Left ventricle myocardium superior (tissue), 1 donor: ENCODE results near the gene KIAA0825. TPM values are rescaled to one million over a fixed set of nuclear protein-coding genes. Genes with fewer than 3 reads are reported as not detected.

Experiments used
- ATAC-seq: fragments of 200-7000 bp; cut with Tn5 transposase; one replicate; pipeline ENCODE4 v1.9.1; 2020; ENCODE audit warnings: mild to moderate bottlenecking, moderate library complexity
- DNase-seq: peaks from one replicate; pipeline ENCODE4 v3.0.0-alpha.2; 2020
- intact Hi-C: fragments of 100-400 bp; cut with micrococcal nuclease; formaldehyde crosslinking; loops from one replicate; pipeline ENCODE4 v1.11.0; 2022
- total RNA-seq: library from RNA; stranded (reverse); fragmentation: NEBNext Ultra II Directional; extraction: Animal tissue kit (Norgen Biotek cat#: 25700); gene quantifications from one replicate; pipeline ENCODE4 v1.2.1, GENCODE V29; 2021
- donor health status: DM: no; HTN: yes; CAD: no; lungs with severe emphysema.

Gene KIAA0825
- total RNA-seq, 1 donor from 2014 or later = 2.2 TPM

DNA sequence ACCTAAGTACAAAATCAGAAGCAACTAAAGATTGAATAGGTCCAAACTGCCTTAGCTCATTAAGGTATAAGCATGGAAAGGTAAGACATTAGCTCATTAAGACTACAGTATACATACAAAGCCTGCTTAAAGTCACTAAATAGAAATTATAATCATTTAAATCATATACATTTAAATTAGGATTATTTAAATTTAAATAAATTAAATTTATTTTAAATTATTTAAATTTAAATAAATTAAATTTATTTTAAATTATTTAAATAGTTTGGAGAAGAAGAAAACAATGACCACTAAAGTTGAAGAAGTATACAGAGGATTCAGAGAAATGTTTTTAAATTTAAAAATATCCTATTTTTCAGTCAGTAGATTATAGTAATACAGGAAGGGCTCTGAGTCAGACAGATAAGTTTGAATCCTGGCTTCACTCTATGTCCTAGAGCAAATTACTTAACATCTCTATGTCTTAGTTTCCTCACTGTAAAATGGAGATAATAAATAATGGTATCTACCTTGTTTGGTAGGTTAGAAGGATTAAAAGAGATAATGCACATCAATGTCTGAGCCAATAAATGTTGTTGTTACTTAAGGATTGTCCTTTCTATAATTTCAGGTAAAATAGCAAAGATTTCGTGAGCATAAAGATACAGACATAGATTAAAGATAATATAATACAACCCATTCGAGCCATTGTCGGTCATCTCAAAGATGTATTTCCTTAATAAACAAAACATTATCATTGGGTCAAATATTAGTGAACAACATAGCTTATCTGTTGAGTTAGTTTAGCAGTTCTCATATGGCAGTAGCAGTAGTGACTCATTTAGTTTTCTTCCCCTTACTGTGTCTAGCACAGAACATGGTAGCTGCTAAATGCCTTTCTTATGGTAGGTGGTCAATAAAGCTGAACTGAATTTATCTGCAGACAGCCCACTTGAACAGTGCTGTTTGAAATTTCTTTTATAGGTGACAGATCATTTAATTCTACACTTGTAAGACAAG, 100.6 kb downstream of the KIAA0825 start:
- ATAC-seq (no peak), DNase-seq (no peak)
- intact Hi-C loops = no loop called here

- DNase-seq = no peak
- intact Hi-C loops = no loop called here
- no peak for ATAC-seq
Measured at GRCh38 chr5:94516148-94516547, 102.3 kb downstream of the KIAA0825 start.

- DNase-seq (no peak), ATAC-seq (no peak)
- intact Hi-C loops = no loop called here
Measured at GRCh38 chr5:94508461-94509148, 109.8 kb downstream of the KIAA0825 start.

GRCh38 chr5:94505327-94506068, 112.9 kb downstream of the KIAA0825 start:
- ATAC-seq = no peak
- intact Hi-C loops = no loop called here
- no peak for DNase-seq

- DNase-seq (no peak), ATAC-seq (no peak)
- intact Hi-C loops = no loop called here
Measured at GRCh38 chr5:94503677-94504076, 114.7 kb downstream of the KIAA0825 start.

GRCh38 chr5:94501365-94501764, 117.0 kb downstream of the KIAA0825 start:
- intact Hi-C loops = no loop called here
- ATAC-seq (no peak), DNase-seq (no peak)

GRCh38 chr5:94499806-94500205, 118.6 kb downstream of the KIAA0825 start:
- DNase-seq = no peak
- no peak for ATAC-seq
- intact Hi-C loops = no loop called here

GRCh38 chr5:94498199-94498598, 120.2 kb downstream of the KIAA0825 start:
- intact Hi-C loops = no loop called here
- no peak for ATAC-seq
- DNase-seq = no peak

- ATAC-seq (no peak), DNase-seq (no peak)
- intact Hi-C loops = no loop called here
Measured at GRCh38 chr5:94485067-94485466, 133.3 kb downstream of the KIAA0825 start.

- intact Hi-C loops = no loop called here
- DNase-seq (no peak), ATAC-seq (no peak)
Measured at GRCh38 chr5:94481059-94481458, 137.3 kb downstream of the KIAA0825 start.

DNA sequence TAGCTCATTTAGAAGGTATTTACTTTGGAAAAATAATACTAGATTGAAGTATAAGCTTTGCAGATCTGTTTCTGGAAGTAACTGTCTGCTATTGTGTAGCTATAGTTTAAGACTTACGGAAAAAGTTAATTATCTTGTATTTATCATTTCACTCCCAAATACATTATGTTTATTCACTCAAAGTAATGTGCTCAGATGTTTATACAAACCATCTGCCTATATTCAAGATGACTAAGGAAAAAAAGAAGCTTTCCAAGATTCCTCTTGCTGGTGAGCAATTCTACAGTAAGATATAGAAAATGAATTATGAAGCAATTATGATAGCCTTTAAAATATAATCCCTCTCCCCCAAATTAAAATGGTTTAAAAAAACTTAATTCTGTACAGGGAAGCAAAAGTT, 137.9 kb downstream of the KIAA0825 start:
- ATAC-seq = no peak
- intact Hi-C loops = no loop called here
- no peak for DNase-seq

GRCh38 chr5:94473936-94474335, 144.5 kb downstream of the KIAA0825 start:
- DNase-seq = no peak
- intact Hi-C loops = no loop called here
- ATAC-seq = no peak

DNA sequence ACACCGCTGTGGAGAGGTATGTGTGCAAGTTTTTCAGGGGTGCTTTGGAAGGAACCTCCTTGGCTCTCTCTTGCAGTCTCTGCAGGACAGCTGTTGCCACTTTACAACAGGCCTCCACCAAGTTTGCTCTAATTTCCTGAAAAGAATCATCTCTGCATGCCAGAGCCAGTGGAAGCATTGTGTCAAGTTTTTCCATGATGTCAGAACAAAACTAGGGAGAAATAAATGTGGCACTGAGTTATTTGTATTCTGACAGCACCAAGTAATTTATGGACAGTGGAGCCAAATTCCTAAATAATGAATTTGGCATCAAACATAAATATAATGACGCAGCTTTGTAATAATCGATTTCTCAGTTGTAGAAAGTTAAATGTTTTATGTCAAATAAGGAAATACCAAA, 146.9 kb downstream of the KIAA0825 start:
- intact Hi-C loops = no loop called here
- no peak for DNase-seq
- ATAC-seq = no peak

GRCh38 chr5:94470802-94471201, 147.6 kb downstream of the KIAA0825 start:
- no peak for DNase-seq
- intact Hi-C loops = no loop called here
- no peak for ATAC-seq

GRCh38 chr5:94469894-94470329, 148.5 kb downstream of the KIAA0825 start:
- intact Hi-C loops = no loop called here

GRCh38 chr5:94467954-94468930, 150.2 kb downstream of the KIAA0825 start:
- intact Hi-C loops = no loop called here
- DNase-seq (no peak), ATAC-seq (no peak)

More at GRCh38 chr5:94469894-94470329, 148.5 kb downstream of the KIAA0825 start:
- DNase-seq = no peak
- no peak for ATAC-seq

DNA sequence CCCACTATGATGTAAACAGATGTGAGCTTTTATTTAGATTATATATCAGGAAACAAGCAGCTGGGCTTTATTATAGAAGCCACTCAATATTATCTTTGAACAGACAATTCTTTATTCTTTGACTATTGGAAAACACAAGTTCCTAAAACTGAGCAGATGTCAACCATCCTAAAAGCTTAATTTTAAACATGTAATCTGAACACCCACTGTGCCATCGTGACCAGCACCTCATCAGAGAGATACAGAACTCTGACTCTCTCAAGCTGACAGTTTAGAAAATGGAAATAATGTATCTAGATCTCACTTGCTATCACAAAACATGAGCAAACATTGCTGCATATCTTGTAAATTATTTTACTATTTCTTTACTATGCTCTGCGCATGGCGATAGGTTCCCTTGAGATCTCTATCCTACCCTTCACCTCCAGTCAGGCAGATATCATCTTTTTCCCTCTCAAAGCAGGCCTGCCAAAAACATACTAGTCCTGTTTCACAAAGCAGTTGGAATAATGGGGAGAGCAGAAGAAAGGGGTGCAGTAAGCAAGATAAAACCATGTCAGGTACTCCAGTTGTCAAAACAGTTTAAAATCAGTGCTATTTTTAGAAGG, 151.0 kb downstream of the KIAA0825 start:
- intact Hi-C loops = no loop called here
- DNase-seq (no peak), ATAC-seq (no peak)

DNA sequence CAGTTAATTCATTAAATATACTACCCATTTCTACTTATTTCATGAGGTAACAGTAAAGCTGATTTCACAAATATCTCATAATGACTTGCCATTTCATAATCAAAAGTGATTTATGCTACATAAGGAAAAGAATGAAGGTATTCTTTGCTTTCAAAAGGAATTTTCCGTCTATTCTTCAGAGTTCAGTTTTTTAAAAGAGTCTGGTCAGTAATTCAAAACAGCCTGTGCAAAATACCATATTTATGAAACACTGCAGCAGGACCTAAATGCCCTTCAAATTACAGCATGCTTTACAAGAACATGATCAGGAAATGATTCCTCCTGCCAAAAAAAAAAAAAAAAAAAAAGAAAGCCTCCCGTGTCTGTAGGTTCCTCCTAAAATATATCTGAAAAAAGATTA, 154.7 kb downstream of the KIAA0825 start:
- intact Hi-C loops = no loop called here
- DNase-seq (no peak), ATAC-seq (no peak)
